Memory B cell (primary cell): ENCODE data around the gene MRPS24.
"Not testable (repeated sequence)": the region's sequence is repeated elsewhere in the genome, so short reads cannot be mapped to it uniquely, and the experiment has no call there.

Experiments
- ATAC-seq: fragments of 150-1000 bp; cut with Tn5 transposase; 2 replicates; pipeline ENCODE4 v1.10.0; 2021; ENCODE audit warnings: low read depth, mild to moderate bottlenecking, moderate library complexity
- DNase-seq, 2 donors: peaks; one replicate each; pipeline ENCODE4 v3.0.0; 2022; ENCODE audit warnings: low spot score in 2 of 2
- H3K27ac Mint-ChIP-seq: one replicate; pipeline ENCODE4 v1.8.0; 2022; ENCODE audit warnings: mild to moderate bottlenecking, moderate library complexity, mixed read lengths
- H3K27me3 Mint-ChIP-seq: one replicate; pipeline ENCODE4 v1.8.0; 2022; ENCODE audit warnings: mixed read lengths
- H3K36me3 Mint-ChIP-seq: one replicate; pipeline ENCODE4 v1.8.0; 2022; ENCODE audit warnings: mild to moderate bottlenecking, mixed read lengths
- H3K4me1 Mint-ChIP-seq: one replicate; pipeline ENCODE4 v1.8.0; 2022; ENCODE audit warnings: mixed read lengths
- H3K4me3 Mint-ChIP-seq: one replicate; pipeline ENCODE4 v1.8.0; 2022; ENCODE audit warnings: mild to moderate bottlenecking, moderate library complexity, mixed read lengths
- H3K9me3 Mint-ChIP-seq: one replicate; pipeline ENCODE4 v1.8.0; 2022; ENCODE audit warnings: mixed read lengths

MRPS24 gene

DNA sequence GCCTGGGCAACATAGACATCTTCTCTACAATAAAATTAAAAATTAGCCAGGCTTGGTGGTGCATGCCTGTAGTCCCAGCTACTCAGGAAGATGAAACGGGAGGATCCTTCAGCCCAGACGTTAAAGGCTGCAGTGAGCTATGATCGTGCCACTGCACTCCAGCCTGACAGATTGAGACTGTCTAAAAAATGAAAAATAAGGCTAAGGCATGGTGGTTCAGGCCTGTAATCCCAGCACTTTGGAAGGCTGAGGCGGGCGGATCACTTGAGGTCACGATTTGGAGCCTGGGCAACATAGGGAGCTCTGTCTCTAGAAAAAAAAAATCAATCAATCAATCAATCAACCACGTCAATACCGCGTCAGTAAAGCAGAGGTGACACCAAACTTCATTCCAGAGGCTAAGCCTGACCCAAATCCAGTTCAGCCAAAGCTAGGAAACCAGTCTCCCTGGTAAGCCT is 31.1 kb downstream of the MRPS24 start:
- H3K4me1 Mint-ChIP-seq: peaks cover 10% of the 10 kb centered on the region
- no peaks in the 10 kb centered on the region for H3K9me3 Mint-ChIP-seq
- peak overlapping the region; percentile 68 for H3K27ac Mint-ChIP-seq
- ATAC-seq: no peak
- no peaks in the 10 kb centered on the region for H3K36me3 Mint-ChIP-seq
- DNase-seq: no peak
- H3K27me3 Mint-ChIP-seq: no peaks in the 10 kb centered on the region
- H3K4me3 Mint-ChIP-seq: no peak overlapping the region

DNA sequence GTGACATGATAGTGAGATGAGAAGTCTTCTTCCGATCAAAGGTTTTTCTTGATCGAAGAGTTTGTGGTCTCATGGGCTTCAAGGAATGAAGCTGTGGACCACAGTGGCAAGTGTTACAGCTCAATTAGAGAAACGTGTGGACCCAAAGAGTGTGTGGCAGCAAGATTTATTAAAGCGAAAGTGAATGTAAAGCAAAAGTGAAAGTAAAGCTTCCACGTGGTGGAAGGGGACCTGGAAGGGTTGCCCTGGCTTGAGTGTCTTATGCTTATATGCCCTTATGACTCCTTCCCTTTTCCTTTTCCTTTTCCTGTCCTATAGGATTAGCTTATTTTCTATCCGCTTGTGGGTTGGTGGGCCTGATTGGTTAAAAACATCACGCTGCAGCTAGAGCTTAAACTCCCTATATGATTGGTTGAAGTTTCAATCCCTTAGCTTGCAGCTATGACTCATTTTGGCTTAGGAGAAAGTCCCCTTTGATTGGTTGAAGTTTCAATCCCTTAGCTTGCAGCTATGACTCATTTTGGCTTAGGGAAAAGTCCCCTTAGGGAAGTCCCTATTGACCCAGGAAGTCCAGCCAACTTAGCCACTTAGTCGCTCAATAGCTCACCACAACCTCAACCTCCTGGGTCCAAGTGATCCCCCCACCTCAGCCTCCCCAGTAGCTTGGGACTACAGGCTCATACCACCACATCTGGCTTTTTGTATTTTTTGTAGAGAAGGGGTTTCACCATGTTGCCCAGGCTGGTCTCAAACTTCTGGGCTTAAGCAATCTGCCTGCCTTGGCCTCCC is 34.7 kb downstream of the MRPS24 start:
- Mint-ChIP-seq H3K27me3 (no peaks in the 10 kb centered on the region), H3K9me3 (no peaks in the 10 kb centered on the region)
- DNase-seq: peak; percentile 31 to 42

DNA sequence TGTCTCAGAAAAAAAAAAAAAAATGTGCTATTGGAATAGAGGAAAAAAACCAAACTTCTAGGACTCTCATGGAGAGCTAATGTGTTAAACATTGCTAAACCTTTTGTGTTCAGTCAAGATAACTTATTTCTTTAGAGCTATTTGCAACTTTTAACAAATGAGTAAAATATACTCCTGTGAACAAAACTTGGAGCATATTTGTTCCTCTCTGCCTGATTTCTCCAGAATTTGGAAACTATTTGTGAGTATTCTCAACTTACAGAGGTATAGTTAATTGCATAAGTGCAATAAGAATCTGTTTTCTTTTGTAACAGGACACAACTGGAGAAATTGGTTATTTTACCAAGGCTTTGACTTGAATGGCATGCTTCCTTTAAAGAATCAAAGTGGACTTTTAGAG is 38.4 kb downstream of the MRPS24 start:
- not testable (repeated sequence) for H3K36me3 Mint-ChIP-seq, DNase-seq, H3K9me3 Mint-ChIP-seq, H3K4me3 Mint-ChIP-seq, H3K27ac Mint-ChIP-seq, ATAC-seq, H3K4me1 Mint-ChIP-seq
- peaks cover 10% of the 10 kb centered on the region for H3K27me3 Mint-ChIP-seq

More for the DNA sequence above, 34.7 kb downstream of the MRPS24 start:
- Mint-ChIP-seq H3K4me1 (peaks cover 10% of the 10 kb centered on the region), H3K36me3 (no peaks in the 10 kb centered on the region), H3K4me3 (peak overlapping the region; percentile 95), H3K27ac (peak overlapping the region; percentile 99)
- peak; percentile 67 for ATAC-seq

- Mint-ChIP-seq H3K4me3 (no peak overlapping the region), H3K9me3 (no peaks in the 10 kb centered on the region), H3K4me1 (no peaks in the 10 kb centered on the region), H3K36me3 (no peaks in the 10 kb centered on the region), H3K27ac (no peak overlapping the region), H3K27me3 (peaks cover 13% of the 10 kb centered on the region)
- ATAC-seq (no peak), DNase-seq (no peak)
Measured at GRCh38 chr7:43825391-43825808, 43.9 kb downstream of the MRPS24 start.

GRCh38 chr7:43824963-43825362 is 44.4 kb downstream of the MRPS24 start:
- Mint-ChIP-seq H3K27ac (no peak overlapping the region), H3K27me3 (peaks cover 13% of the 10 kb centered on the region), H3K36me3 (no peaks in the 10 kb centered on the region), H3K9me3 (no peaks in the 10 kb centered on the region), H3K4me1 (no peaks in the 10 kb centered on the region), H3K4me3 (no peak overlapping the region)
- ATAC-seq: no peak
- no peak for DNase-seq

DNA sequence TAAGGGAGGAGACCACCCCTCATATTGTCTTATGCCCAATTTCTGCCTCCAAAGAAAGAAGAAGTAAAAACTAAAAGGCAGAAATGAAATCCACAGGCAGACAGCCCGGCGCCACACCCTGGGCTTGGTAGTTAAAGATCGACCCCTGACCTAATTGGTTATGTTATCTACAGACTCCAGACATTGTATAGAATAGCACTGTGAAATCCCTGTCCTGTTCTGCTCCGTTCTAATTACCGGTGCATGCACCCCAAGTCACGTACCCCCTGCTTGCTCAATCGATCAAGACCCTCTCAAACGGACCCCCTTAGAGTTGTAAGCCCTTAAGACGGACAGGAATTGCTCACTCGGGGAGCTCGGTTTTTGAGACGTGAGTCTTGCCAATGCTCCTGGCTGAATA is 44.8 kb downstream of the MRPS24 start:
- not testable (repeated sequence) for ATAC-seq, DNase-seq, H3K4me3 Mint-ChIP-seq, H3K9me3 Mint-ChIP-seq, H3K27ac Mint-ChIP-seq, H3K36me3 Mint-ChIP-seq, H3K4me1 Mint-ChIP-seq
- H3K27me3 Mint-ChIP-seq: peaks cover 13% of the 10 kb centered on the region

DNA sequence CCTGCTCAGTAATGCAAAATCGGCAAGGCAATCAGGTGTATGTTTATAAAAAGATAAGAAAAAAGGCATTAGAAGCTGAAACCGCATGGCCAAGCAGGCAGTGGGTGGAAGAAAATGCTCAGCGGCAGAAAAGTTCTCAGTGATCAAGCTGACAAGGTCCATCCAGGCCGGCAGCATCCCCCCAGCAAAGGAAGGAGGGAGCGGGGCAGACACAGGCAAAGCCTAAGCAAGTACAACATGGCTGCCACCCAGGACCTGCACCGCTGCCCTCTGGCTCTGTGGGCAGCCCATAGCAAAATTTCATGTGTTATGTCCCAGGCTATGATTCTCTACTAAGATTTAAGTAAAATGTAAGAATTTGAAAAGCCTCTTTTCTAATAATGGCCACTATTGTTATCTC is 45.4 kb downstream of the MRPS24 start:
- ATAC-seq (no peak), DNase-seq (no peak)
- Mint-ChIP-seq H3K36me3 (no peaks in the 10 kb centered on the region), H3K27me3 (peaks cover 11% of the 10 kb centered on the region), H3K27ac (no peak overlapping the region), H3K4me3 (no peak overlapping the region), H3K4me1 (no peaks in the 10 kb centered on the region), H3K9me3 (no peaks in the 10 kb centered on the region)

GRCh38 chr7:43823425-43823824 is 45.9 kb downstream of the MRPS24 start:
- H3K9me3 Mint-ChIP-seq, DNase-seq, H3K36me3 Mint-ChIP-seq, ATAC-seq, H3K27me3 Mint-ChIP-seq, H3K4me3 Mint-ChIP-seq, H3K27ac Mint-ChIP-seq, H3K4me1 Mint-ChIP-seq: not testable (repeated sequence)
